Measurements from ENCODE around the gene POU4F1.
A peak's percentile ranks its signal among the peaks of the same experiment; 100 is the strongest.

Gene POU4F1

DNA sequence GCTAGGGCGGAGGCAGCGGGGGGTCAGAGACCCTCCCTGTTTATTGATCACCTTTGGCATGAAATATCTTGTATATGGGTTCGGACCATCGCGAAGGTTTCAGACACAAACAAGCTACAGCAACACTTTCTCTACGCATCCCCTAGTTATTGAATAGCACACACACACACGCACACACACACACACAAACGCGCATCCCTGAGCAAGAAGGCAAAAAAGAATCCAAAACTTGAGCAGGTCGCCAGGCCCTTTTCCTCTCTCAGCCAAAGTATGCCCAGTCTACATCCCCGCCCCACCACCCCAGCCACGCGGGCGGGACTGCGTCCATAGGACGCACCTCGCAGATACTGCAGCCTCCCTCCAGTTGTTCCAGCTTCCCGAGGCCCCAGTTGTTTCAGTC lies 16.0 kb downstream of the POU4F1 start:
- DNase-seq (ENCODE audit: low read depth) = no peak
- TF ChIP-seq, protein P1, sequence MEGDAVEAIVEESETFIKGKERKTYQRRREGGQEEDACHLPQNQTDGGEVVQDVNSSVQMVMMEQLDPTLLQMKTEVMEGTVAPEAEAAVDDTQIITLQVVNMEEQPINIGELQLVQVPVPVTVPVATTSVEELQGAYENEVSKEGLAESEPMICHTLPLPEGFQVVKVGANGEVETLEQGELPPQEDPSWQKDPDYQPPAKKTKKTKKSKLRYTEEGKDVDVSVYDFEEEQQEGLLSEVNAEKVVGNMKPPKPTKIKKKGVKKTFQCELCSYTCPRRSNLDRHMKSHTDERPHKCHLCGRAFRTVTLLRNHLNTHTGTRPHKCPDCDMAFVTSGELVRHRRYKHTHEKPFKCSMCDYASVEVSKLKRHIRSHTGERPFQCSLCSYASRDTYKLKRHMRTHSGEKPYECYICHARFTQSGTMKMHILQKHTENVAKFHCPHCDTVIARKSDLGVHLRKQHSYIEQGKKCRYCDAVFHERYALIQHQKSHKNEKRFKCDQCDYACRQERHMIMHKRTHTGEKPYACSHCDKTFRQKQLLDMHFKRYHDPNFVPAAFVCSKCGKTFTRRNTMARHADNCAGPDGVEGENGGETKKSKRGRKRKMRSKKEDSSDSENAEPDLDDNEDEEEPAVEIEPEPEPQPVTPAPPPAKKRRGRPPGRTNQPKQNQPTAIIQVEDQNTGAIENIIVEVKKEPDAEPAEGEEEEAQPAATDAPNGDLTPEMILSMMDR (conservative IDR thresholded peaks at IDR 0.05; ENCODE audit: low read length) = no peak
- H3K4me3 ChIP-seq (ENCODE audit: low read length) = no peak overlapping the region

DNA sequence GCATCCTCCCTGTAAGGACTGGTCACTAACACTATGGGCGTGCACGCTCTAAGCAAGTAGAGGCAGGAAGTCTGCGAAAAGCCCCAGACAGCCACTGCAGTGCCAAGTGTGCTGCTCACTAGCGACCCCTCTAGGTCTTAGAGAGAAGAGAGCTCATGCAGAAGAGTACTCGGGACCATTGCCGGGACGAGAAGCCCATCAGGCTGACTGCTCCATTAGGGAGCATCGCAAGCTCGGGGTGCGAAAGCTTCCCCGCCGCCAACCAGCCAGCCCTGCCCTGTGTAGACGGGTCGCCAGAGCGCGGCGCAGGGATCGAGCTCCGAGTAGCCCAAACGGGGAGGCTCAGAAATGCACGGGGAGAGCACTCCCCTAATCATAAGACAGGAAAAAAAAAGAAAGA lies 16.6 kb downstream of the POU4F1 start:
- no peak overlapping the region for H3K4me3 ChIP-seq (ENCODE audit: low read length)
- DNase-seq (ENCODE audit: low read depth) = no peak
- TF ChIP-seq, protein P1 (conservative IDR thresholded peaks at IDR 0.05; ENCODE audit: low read length) = 0 out of 2 replicates have a peak, but pooled peaks have one; percentile 12

DNA sequence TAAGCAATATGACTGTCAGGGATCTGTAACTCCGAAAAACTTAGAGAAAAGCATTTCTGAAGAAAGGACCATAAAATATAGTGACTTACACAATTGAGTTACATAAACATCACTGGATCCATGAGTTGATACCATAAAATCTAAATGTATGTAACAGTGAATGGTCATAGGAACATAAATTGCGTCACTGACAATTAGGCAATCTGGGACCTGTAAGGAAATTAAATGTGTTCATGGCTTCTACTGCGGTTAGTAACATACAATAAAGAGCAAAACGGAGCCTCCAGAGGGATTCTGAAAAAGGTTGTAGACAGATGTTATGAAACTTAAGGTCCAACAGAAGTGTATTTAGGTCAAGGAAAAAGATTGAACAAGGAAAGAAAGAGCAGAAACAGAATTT lies 27.1 kb downstream of the POU4F1 start:
- TF ChIP-seq, protein P1 (conservative IDR thresholded peaks at IDR 0.05; ENCODE audit: low read length) = no peak
- DNase-seq (ENCODE audit: low read depth) = no peak
- H3K4me3 ChIP-seq (ENCODE audit: low read length) = no peak overlapping the region

DNA sequence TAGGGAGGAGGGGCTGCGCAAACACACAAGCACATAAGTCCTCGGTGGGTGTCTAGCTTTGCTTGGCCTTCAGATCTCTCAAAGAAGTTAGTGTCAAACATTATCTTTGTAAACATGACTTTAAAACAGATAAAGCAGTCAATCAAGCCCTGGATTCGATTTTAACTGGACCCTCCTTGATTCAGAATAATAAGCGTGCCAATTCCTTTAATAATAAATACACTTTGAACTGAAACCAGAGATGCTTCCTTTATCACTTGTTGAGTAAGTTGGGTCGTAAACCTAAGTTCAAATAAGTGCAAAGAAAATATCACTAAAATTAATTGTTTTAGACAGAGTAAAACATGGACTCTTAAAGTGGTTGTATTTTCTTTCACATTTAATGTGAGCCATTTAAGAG lies 30.9 kb downstream of the POU4F1 start:
- no peak overlapping the region for H3K4me3 ChIP-seq (ENCODE audit: low read length)
- TF ChIP-seq, protein P1 (conservative IDR thresholded peaks at IDR 0.05; ENCODE audit: low read length) = no peak
- no peak for DNase-seq (ENCODE audit: low read depth)

DNA sequence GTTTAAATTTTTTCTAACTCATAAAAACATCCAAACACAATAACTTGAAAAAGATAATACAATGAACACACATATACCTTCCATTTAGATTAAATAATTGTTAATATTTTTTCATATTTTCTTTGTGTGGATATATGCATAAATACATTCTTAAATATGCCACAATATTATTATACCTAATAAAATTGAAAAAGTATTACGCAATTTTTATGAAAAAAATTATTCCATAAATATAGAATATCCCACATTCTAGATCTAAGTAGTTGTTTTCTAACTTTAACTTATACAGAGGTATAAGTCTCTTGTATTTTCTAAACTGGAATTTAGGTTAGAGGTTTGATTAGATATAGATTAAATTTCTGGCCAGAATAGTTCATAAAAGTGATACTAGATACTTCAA lies 34.3 kb downstream of the POU4F1 start:
- TF ChIP-seq, protein P1 (conservative IDR thresholded peaks at IDR 0.05; ENCODE audit: low read length) = no peak
- H3K4me3 ChIP-seq (ENCODE audit: low read length) = no peak overlapping the region
- no peak for DNase-seq (ENCODE audit: low read depth)

DNA sequence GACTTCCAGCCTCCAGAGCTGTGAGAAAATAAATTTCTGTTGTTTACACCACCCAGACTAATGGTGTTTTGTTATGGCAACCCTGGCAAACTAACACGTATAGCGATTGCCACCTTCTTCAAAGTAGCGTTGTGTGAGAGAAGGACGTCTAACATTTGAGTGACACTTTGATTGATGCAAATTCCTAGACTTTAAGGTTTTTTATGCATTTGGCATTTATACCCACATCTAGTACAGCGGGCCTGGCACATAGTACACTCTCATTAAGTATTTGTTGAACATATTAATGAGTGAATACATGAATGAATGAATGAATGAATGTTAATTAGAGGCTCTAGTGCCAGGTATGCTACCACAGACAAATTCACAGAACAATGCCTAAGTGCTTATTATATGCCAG lies 36.7 kb downstream of the POU4F1 start:
- TF ChIP-seq, protein P1 (conservative IDR thresholded peaks at IDR 0.05; ENCODE audit: low read length) = no peak
- no peak for DNase-seq (ENCODE audit: low read depth)

DNA sequence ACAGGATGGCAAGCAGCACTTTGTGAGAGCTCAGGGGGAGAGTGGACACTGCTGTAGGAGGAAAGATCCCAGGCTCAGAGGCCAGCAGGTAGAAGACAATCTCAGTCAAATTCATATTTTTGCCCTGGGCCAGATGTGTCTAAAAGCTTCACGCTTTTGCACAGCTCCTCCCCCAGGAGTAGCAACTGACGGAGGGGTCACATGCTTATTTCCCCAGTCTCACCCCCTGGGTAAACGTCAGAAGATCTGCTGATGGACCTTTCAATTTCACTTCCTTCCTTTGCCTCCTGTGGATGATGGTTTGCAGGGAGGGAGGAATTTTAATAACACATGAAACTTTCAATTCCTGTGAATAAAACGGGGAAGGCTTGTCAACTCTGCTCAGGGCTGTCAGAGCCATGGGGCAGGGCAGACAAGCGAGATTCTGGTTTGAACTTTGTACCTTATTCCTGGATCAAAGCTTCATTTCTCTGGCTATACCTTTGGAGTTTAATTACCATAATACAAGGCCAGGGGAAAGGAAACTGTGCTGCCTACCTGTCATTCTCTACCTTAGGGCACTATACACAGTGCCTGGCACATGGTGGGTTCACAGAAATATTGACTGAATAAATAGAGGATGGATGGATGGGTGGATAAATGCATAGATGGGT lies 41.0 kb downstream of the POU4F1 start:
- DNase-seq (ENCODE audit: low read depth) = no peak
- no peak overlapping the region for H3K4me3 ChIP-seq (ENCODE audit: low read length)
- TF ChIP-seq, protein P1 (conservative IDR thresholded peaks at IDR 0.05; ENCODE audit: low read length) = no peak

More for the DNA sequence above, 36.7 kb downstream of the POU4F1 start:
- H3K4me3 ChIP-seq (ENCODE audit: low read length) = no peak overlapping the region

Data from AG10803 (cell line).